Activated T-cell treated with anti-CD3 and anti-CD28 coated beads, Interleukin-2, amount 50 U/mL, for 4 hours (primary cell): ENCODE data around the gene SYT1. TPM values are rescaled to one million over a fixed set of nuclear protein-coding genes. Genes with fewer than 3 reads are reported as not detected.

Source experiments
- ATAC-seq, 2 donors: fragments of 200-7000 bp; cut with Tn5 transposase; one replicate each; pipeline ENCODE4 v1.10.0; 2021
- DNase-seq: peaks from one replicate; pipeline ENCODE4 v3.0.0-alpha.2; 2020
- H3K27me3 Mint-ChIP-seq: one replicate; pipeline ENCODE4 v1.8.0; 2021; ENCODE audit warnings: low read depth, mixed read lengths
- H3K36me3 Mint-ChIP-seq: one replicate; pipeline ENCODE4 v1.8.0; 2022; ENCODE audit warnings: mixed read lengths; ENCODE audit not compliant: insufficient read depth
- H3K4me1 Mint-ChIP-seq: one replicate; pipeline ENCODE4 v1.8.0; 2021; ENCODE audit warnings: low read depth, mixed read lengths
- H3K4me3 Mint-ChIP-seq: one replicate; pipeline ENCODE4 v1.8.0; 2021; ENCODE audit warnings: mild to moderate bottlenecking, moderate library complexity, mixed read lengths
- H3K9me3 Mint-ChIP-seq: one replicate; pipeline ENCODE4 v1.8.0; 2021; ENCODE audit warnings: mixed read lengths
- total RNA-seq, 3 donors: library from RNA; stranded (reverse); gene quantifications; one replicate each; pipeline ENCODE4 v1.2.1, GENCODE V29; 2021

The SYT1 gene
- total RNA-seq, 3 donors from 2014 or later: 0.16 TPM; not detected in 2

- no peaks in the 10 kb centered on the region for H3K36me3 Mint-ChIP-seq
- no peak overlapping the region for H3K4me3 Mint-ChIP-seq
- H3K4me1 Mint-ChIP-seq: no peaks in the 10 kb centered on the region
- H3K27me3 Mint-ChIP-seq: no peaks in the 10 kb centered on the region
- DNase-seq (no peak), ATAC-seq (no peak)
- peaks cover 3% of the 10 kb centered on the region for H3K9me3 Mint-ChIP-seq
These were observed 460.0 kb downstream of the SYT1 start for GRCh38 chr12:79324571-79324970.

- no peaks in the 10 kb centered on the region for H3K27me3 Mint-ChIP-seq
- no peaks in the 10 kb centered on the region for H3K9me3 Mint-ChIP-seq
- H3K4me1 Mint-ChIP-seq: no peaks in the 10 kb centered on the region
- H3K4me3 Mint-ChIP-seq: no peak overlapping the region
- ATAC-seq: no peak
- no peaks in the 10 kb centered on the region for H3K36me3 Mint-ChIP-seq
- DNase-seq: no peak
These were observed 461.6 kb downstream of the SYT1 start for GRCh38 chr12:79326222-79326621.

- no peak overlapping the region for H3K4me3 Mint-ChIP-seq
- no peaks in the 10 kb centered on the region for H3K36me3 Mint-ChIP-seq
- DNase-seq: no peak
- ATAC-seq: no peak
- no peaks in the 10 kb centered on the region for H3K4me1 Mint-ChIP-seq
- no peaks in the 10 kb centered on the region for H3K9me3 Mint-ChIP-seq
- no peaks in the 10 kb centered on the region for H3K27me3 Mint-ChIP-seq
These were observed 462.1 kb downstream of the SYT1 start for GRCh38 chr12:79326663-79327062.

- ATAC-seq (no peak), DNase-seq (no peak)
- Mint-ChIP-seq H3K9me3 (no peaks in the 10 kb centered on the region), H3K27me3 (no peaks in the 10 kb centered on the region), H3K4me1 (no peaks in the 10 kb centered on the region), H3K36me3 (no peaks in the 10 kb centered on the region), H3K4me3 (no peak overlapping the region)
These were observed 462.9 kb downstream of the SYT1 start for GRCh38 chr12:79327465-79327864.

GRCh38 chr12:79329933-79330332, 465.4 kb downstream of the SYT1 start:
- H3K36me3 Mint-ChIP-seq: no peaks in the 10 kb centered on the region
- no peaks in the 10 kb centered on the region for H3K27me3 Mint-ChIP-seq
- no peak overlapping the region for H3K4me3 Mint-ChIP-seq
- no peaks in the 10 kb centered on the region for H3K4me1 Mint-ChIP-seq
- no peaks in the 10 kb centered on the region for H3K9me3 Mint-ChIP-seq
- no peak for DNase-seq
- ATAC-seq: no peak

- H3K4me3 Mint-ChIP-seq: no peak overlapping the region
- ATAC-seq (no peak), DNase-seq (no peak)
- H3K9me3 Mint-ChIP-seq: no peaks in the 10 kb centered on the region
- no peaks in the 10 kb centered on the region for H3K27me3 Mint-ChIP-seq
- H3K4me1 Mint-ChIP-seq: no peaks in the 10 kb centered on the region
- H3K36me3 Mint-ChIP-seq: no peaks in the 10 kb centered on the region
These were observed 467.3 kb downstream of the SYT1 start for GRCh38 chr12:79331870-79332269.

- Mint-ChIP-seq H3K9me3 (no peaks in the 10 kb centered on the region), H3K4me3 (no peak overlapping the region), H3K4me1 (no peaks in the 10 kb centered on the region), H3K36me3 (no peaks in the 10 kb centered on the region), H3K27me3 (no peaks in the 10 kb centered on the region)
- DNase-seq (no peak), ATAC-seq (no peak)
These were observed 468.6 kb downstream of the SYT1 start for GRCh38 chr12:79333144-79333543.

- no peak for ATAC-seq
These were observed 473.2 kb downstream of the SYT1 start for GRCh38 chr12:79337662-79338290.

GRCh38 chr12:79344855-79345847, 480.6 kb downstream of the SYT1 start:
- Mint-ChIP-seq H3K9me3 (no peaks in the 10 kb centered on the region), H3K4me3 (no peak overlapping the region), H3K36me3 (no peaks in the 10 kb centered on the region), H3K4me1 (no peaks in the 10 kb centered on the region), H3K27me3 (no peaks in the 10 kb centered on the region)
- DNase-seq (no peak), ATAC-seq (no peak)

More at GRCh38 chr12:79337662-79338290, 473.2 kb downstream of the SYT1 start:
- Mint-ChIP-seq H3K4me1 (no peaks in the 10 kb centered on the region), H3K4me3 (no peak overlapping the region), H3K27me3 (no peaks in the 10 kb centered on the region), H3K9me3 (no peaks in the 10 kb centered on the region), H3K36me3 (no peaks in the 10 kb centered on the region)
- no peak for DNase-seq

- Mint-ChIP-seq H3K4me3 (no peak overlapping the region), H3K9me3 (no peaks in the 10 kb centered on the region), H3K36me3 (no peaks in the 10 kb centered on the region), H3K4me1 (no peaks in the 10 kb centered on the region), H3K27me3 (no peaks in the 10 kb centered on the region)
- ATAC-seq: no peak
- DNase-seq: no peak
These were observed 483.3 kb downstream of the SYT1 start for GRCh38 chr12:79347866-79348265.

GRCh38 chr12:79351251-79351650, 486.7 kb downstream of the SYT1 start:
- Mint-ChIP-seq H3K4me3 (no peak overlapping the region), H3K4me1 (no peaks in the 10 kb centered on the region), H3K36me3 (no peaks in the 10 kb centered on the region), H3K27me3 (no peaks in the 10 kb centered on the region), H3K9me3 (no peaks in the 10 kb centered on the region)
- ATAC-seq: no peak
- no peak for DNase-seq

- Mint-ChIP-seq H3K36me3 (no peaks in the 10 kb centered on the region), H3K9me3 (no peaks in the 10 kb centered on the region), H3K4me3 (no peak overlapping the region), H3K4me1 (no peaks in the 10 kb centered on the region), H3K27me3 (no peaks in the 10 kb centered on the region)
- ATAC-seq: no peak
- no peak for DNase-seq
These were observed 491.6 kb downstream of the SYT1 start for GRCh38 chr12:79356216-79356615.

- Mint-ChIP-seq H3K4me3 (no peak overlapping the region), H3K27me3 (no peaks in the 10 kb centered on the region), H3K36me3 (no peaks in the 10 kb centered on the region), H3K9me3 (no peaks in the 10 kb centered on the region), H3K4me1 (no peaks in the 10 kb centered on the region)
- DNase-seq: no peak
- ATAC-seq: no peak
These were observed 492.5 kb downstream of the SYT1 start for GRCh38 chr12:79357048-79357447.

GRCh38 chr12:79358716-79359300, 494.2 kb downstream of the SYT1 start:
- Mint-ChIP-seq H3K36me3 (no peaks in the 10 kb centered on the region), H3K4me1 (no peaks in the 10 kb centered on the region), H3K9me3 (no peaks in the 10 kb centered on the region), H3K4me3 (no peak overlapping the region), H3K27me3 (no peaks in the 10 kb centered on the region)
- DNase-seq (no peak), ATAC-seq (no peak)
